KG1 (cell line): ENCODE results near the gene EIF1B.

Experiments
- DNase-seq: peaks from one replicate; lab custom pipeline; 2025; lab: John Stamatoyannopoulos, UW

The EIF1B gene

DNA sequence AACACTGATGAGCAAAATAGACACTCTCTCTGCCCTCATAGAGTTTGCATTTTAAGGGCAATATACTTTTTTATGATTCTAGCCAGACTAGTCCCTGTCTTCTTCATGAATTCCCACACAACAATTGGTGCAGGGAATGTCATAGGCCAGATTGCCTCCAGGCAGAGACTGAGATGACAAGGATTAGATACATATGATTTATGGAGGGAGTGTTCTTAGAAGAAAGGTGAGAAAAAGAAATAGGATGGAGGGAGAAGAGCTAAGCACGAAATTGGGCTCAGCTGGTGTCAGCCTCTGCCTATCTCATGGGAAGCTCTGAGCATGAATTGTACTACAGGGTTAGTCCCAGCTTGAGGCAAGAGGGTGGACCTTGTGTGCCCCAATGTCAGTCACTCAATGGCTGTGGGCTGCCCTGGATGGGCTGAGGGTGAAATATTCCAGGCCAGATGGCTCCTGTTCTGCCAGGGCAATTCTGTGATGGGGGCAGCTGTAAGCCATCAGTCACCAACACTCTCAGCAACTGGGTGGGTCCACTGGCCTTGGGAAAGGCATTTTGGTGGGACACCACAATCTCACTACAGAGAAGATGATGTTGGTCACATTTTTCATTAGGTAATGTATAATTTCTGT lies 31.1 kb downstream of the EIF1B start:
- DNase-seq, result no peak

DNA sequence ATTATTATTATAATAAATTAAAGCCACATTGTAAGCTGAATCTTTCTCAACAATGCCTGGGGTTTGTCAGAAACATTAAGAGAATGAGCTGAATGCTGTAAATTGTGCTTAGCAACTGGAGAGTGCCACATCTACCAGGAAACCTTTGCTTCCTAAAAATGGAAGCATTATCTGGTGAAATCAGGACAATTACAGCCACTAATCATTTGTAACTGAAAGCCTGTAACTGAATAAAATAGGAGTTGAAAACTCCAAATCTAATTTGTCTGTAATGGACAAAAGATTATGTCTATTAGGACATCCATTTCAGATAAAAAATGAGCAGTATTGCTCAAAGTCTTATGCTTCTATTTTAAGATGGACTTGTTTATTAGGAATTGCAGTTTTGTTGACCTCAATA lies 32.2 kb downstream of the EIF1B start:
- DNase-seq, result no peak

- DNase-seq, result no peak
Observed at GRCh38 chr3:40350529-40350928, 41.0 kb downstream of the EIF1B start.

DNA sequence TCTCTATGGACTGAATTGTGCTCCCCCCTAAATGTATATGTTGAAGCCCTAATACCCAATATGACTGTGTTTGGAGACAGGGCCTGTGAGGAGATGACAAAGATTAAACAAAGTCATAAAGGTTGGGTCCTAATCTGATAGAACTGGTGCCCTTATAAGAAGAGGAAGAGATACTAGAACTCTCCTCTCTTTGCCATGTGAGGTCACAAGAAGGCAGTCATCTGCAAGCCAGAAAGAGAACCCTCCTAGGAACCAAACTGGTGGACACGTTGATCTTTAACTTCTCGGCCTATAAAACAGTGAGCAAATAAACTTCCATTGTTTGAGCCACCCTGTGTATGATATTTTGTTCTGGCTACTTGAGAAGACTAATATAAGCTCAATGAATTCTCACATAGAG lies 45.9 kb downstream of the EIF1B start:
- no peak for DNase-seq

GRCh38 chr3:40358454-40358853 lies 48.9 kb downstream of the EIF1B start:
- DNase-seq, result no peak
